Pancreas (tissue), 10 donors: Measurements from ENCODE around the gene UBASH3B. TPM values are rescaled to one million over a fixed set of nuclear protein-coding genes. Genes with fewer than 3 reads are reported as not detected.
A peak's percentile ranks its signal among the peaks of the same experiment; 100 is the strongest.

Source experiments
- ATAC-seq, 4 donors: fragments of 200-7000 bp; cut with Tn5 transposase; one replicate each; pipeline versions ENCODE4 v1.8.0 to v1.9.1; 2020; ENCODE audit warnings: mild to moderate bottlenecking in 4 of 4, moderate library complexity in 4 of 4
- DNase-seq, 6 donors: peaks; one replicate each; pipeline ENCODE4 v3.0.0-alpha.2; 2020
- FAIRE-seq: peaks from 2 replicates; lab custom pipeline; 2012; peaks lifted over from hg19 to GRCh38; lab: Jason Lieb, UNC
- H3K27ac ChIP-seq, 4 donors: fragments of 200-600 bp; sonication (generic); 1 replicate in 3 of 4; 2 replicates in 1 of 4; pipeline versions ENCODE4 v1.5.0 to v1.8.0; 2020
- H3K27me3 ChIP-seq, 4 donors: fragments of 200-600 bp; one replicate each; pipeline ENCODE4 v1.8.0; 2021
- H3K36me3 ChIP-seq, 3 donors: fragments of 200-600 bp; sonication (generic) in 1 of 3; one replicate each; pipeline versions ENCODE4 v1.5.0 to v1.8.0; 2020 to 2021
- H3K4me1 ChIP-seq, 3 donors: fragments of 200-600 bp; one replicate each; pipeline ENCODE4 v1.8.0; 2021
- H3K4me3 ChIP-seq, 4 donors: fragments of 200-600 bp; sonication (generic) in 2 of 4; one replicate each; pipeline versions ENCODE4 v1.5.0 to v1.8.0; 2020 to 2021
- H3K9me3 ChIP-seq, 4 donors: fragments of 200-600 bp; one replicate each; pipeline ENCODE4 v1.8.0; 2021
- CTCF ChIP-seq, 4 donors: fragments of 200-600 bp; sonication (generic) in 3 of 4; IDR thresholded peaks; one replicate each; pipeline versions ENCODE4 v1.5.0 to v1.8.0; 2021; ENCODE audit warnings: antibody characterized with exemption in 4 of 4
- WGBS, 2 donors: extraction: QIAGEN DNeasy Blood & Tissue Kit; methylation state at CpG; one replicate each; pipeline ENCODE4 v1.1.7; 2013; 5-methylcytosine and 5-hydroxymethylcytosine counted together
- intact Hi-C, 3 donors: fragments of 100-400 bp; cut with DNase I; formaldehyde crosslinking; loops; one replicate each; pipeline versions ENCODE4 v1.11.1 to v1.14.2; 2022
- polyA plus RNA-seq, 2 donors: library from polyadenylated mRNA; stranded (reverse); fragments of 200-250 nt; gene quantifications; one replicate each; pipeline ENCODE4 v1.2.3, GENCODE V29; 2013
- total RNA-seq, 6 donors: library from RNA; stranded (reverse); fragmentation: NEBNext Ultra II Directional in 4 of 6; extraction: Animal tissue kit (Norgen Biotek cat#: 25700) in 4 of 6; gene quantifications; one replicate each; pipeline versions ENCODE4 v1.2.1 to v1.2.4, GENCODE V29; 2021 to 2023
- donor health status: healthy with polysubstance abuse.
- donor health status: DM: no; HTN: no; CAD: no; lungs with moderate emphysema.
- donor health status: DM: no; HTN: no; CAD: no.
- donor health status: control.
- donor health status: control.
- donor health status: Bipolar disorder and iron deficiency.
- donor health status: DM: yes; HTN: yes; CAD: no.
- donor health status: DM: no; HTN: no; CAD: no.
- donor health status: DM: no; HTN: no; CAD: no.
- donor health status: DM: yes; HTN: yes; CAD: no.

UBASH3B gene
- total and polyA plus RNA-seq, 8 donors = 0.56 to 5.8 (median 1.8) TPM

DNA sequence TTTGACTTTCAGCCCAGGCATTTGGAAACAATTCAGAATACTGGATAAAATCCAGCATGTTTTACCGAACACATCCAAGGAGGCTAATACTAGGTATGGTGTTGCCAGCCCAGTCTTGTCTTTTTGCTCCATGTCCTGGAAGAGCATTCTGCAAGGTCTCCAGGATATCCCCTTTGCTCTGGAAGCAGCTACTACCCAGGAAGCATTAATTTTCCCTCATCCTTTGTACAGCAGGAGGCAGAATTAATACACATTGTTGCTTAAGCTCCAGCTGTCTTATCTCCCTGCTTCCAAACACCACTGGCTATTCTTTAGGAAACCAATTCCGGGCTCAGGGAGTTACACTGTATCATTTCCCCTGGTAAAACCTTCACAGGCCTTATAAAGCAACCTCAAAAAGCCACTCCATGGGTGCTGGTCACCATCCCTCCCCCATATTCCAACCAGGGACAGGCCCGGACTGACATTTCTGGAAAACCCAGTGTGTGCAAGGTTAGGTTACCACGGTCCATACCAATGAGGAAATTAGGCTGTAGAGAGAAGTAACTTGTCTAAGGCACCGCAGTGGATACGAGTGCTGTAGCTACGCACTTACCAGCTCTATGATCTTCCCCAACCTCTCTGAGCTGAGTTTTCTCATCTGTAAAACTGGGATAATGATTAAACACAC is 1.5 kb upstream of the UBASH3B start:
- ATAC-seq (no peak), FAIRE-seq (no peak), DNase-seq (no peak)
- H3K36me3 ChIP-seq = no peaks in the 10 kb centered on the region
- H3K9me3 ChIP-seq = no peaks in the 10 kb centered on the region
- intact Hi-C loops = no loop called here
- no peak for TF ChIP-seq CTCF (IDR thresholded peaks at IDR 0.05)
- H3K4me1 ChIP-seq = peaks cover 0 to 9% (median 4%) of the 10 kb centered on the region in 3 donors
- H3K27ac ChIP-seq = no peak overlapping the region
- WGBS, 2 donors = 56 to 68% methylated on average over 7 of the region's 7 CpGs
- H3K4me3 ChIP-seq = no peak overlapping the region
- no peaks in the 10 kb centered on the region for H3K27me3 ChIP-seq

DNA sequence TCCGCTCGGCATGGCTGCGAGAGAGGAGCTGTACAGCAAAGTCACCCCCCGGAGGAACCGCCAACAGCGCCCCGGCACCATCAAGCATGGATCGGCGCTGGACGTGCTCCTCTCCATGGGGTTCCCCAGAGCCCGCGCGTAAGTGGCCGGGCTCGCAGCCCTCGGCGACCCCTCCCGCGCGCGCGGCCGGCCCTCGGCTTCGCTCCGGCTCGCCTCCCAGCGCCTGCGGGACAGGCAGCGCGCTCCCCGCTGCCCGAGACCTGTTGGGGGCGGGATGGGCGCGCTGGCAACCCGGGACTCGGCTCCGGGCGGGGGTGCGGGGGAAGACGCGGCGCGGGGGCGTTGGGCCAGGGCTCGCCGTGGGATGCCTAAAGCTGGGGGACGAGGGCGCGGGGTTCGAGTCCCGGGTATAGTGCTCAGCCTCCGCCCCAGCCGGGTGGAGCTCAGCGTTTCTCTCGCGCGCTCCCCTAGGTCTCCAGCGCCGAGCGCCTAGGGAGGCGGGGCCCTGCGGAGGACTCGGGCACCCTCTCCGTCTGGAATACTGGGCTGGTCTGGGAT is 630 bp downstream of the UBASH3B start:
- Histone ChIP-seq H3K36me3 (no peaks in the 10 kb centered on the region), H3K27me3 (no peaks in the 10 kb centered on the region)
- FAIRE-seq = no peak

GRCh38 chr11:122656631-122657101 is 1.1 kb downstream of the UBASH3B start:
- Histone ChIP-seq H3K9me3 (no peaks in the 10 kb centered on the region), H3K27ac (peak overlapping the region; percentile 69 to 92 (median 82)), H3K27me3 (no peaks in the 10 kb centered on the region), H3K4me3 (peak overlapping the region; percentile 77 to 94 (median 85)), H3K4me1 (peaks cover 0 to 9% (median 4%) of the 10 kb centered on the region in 3 donors), H3K36me3 (no peaks in the 10 kb centered on the region)
- 2% methylated on average over 24 to 25 of the region's 25 CpGs for WGBS, 2 donors
- peak; percentile 18 to 48 (median 31) for ATAC-seq
- FAIRE-seq = no peak
- intact Hi-C loops = no loop called here
- no peak for TF ChIP-seq CTCF (IDR thresholded peaks at IDR 0.05)
- DNase-seq = peak; percentile 9 to 77 (median 37)

More for the DNA sequence above, 630 bp downstream of the UBASH3B start:
- Histone ChIP-seq H3K9me3 (no peaks in the 10 kb centered on the region), H3K4me3 (peak overlapping the region; percentile 77 to 94 (median 85)), H3K27ac (peak overlapping the region; percentile 69 to 92 (median 82)), H3K4me1 (peaks cover 0 to 9% (median 4%) of the 10 kb centered on the region in 3 donors)
- 0% methylated on average over 43 to 66 of the region's 66 CpGs for WGBS, 2 donors
- ATAC-seq (peak; percentile 67 to 84 (median 76)), DNase-seq (peak; percentile 27 to 83 (median 57))
- no peak for TF ChIP-seq CTCF (IDR thresholded peaks at IDR 0.05)
- intact Hi-C loops = no loop called here

- H3K9me3 ChIP-seq = no peaks in the 10 kb centered on the region
- H3K36me3 ChIP-seq = no peaks in the 10 kb centered on the region
- ATAC-seq = no peak
- H3K4me3 ChIP-seq = no peak overlapping the region
- intact Hi-C loops = no loop called here
- no peaks in the 10 kb centered on the region for H3K27me3 ChIP-seq
- TF ChIP-seq CTCF (IDR thresholded peaks at IDR 0.05) = no peak
- FAIRE-seq = no peak
- H3K4me1 ChIP-seq = peaks cover 0 to 9% (median 4%) of the 10 kb centered on the region in 3 donors
- 92 to 93% methylated on average over 11 of the region's 11 CpGs for WGBS, 2 donors
- no peak for DNase-seq
- no peak overlapping the region for H3K27ac ChIP-seq
Observed at GRCh38 chr11:122659676-122660554, 4.4 kb downstream of the UBASH3B start.
